BJ (cell line): Measurements from ENCODE around the gene ZMAT5. TPM values are rescaled to one million over a fixed set of nuclear protein-coding genes. Genes with fewer than 3 reads are reported as not detected.

Experiments
- CTCF ChIA-PET: fragments of 350-600 bp; formaldehyde crosslinking; extraction: SDS; loops from one replicate; lab custom pipeline; 2021; ENCODE audit warnings: antibody characterized with exemption, inconsistent platforms; lab: Yijun Ruan, JAX
- POLR2A ChIA-PET: fragments of 300-600 bp; sonication (Branson Sonifier 250); formaldehyde crosslinking; extraction: SDS; loops from one replicate; lab custom pipeline; 2021; ENCODE audit warnings: antibody characterized with exemption; lab: Charles Lee
- DNase-seq: peaks from one replicate; pipeline ENCODE4 v3.0.0-alpha.2; 2011; ENCODE audit warnings: low read depth
- H3K27me3 ChIP-seq: 2 replicates; pipeline ENCODE4 v1.6.0; 2011; ENCODE audit warnings: low read length; ENCODE audit not compliant: control insufficient read depth, insufficient read depth
- H3K36me3 ChIP-seq: 2 replicates; pipeline ENCODE4 v1.5.1; 2011; ENCODE audit warnings: low read length; ENCODE audit not compliant: control insufficient read depth, insufficient read depth
- H3K4me3 ChIP-seq: 2 replicates; pipeline ENCODE4 v1.5.1; 2011; ENCODE audit warnings: low read depth, mild to moderate bottlenecking, control low read depth, low read length
- CTCF ChIP-seq: IDR thresholded peaks from 2 replicates; pipeline ENCODE4 v1.5.1; 2011; ENCODE audit warnings: low read depth, mild to moderate bottlenecking, control low read depth, inconsistent platforms, low read length, moderate library complexity; ENCODE audit not compliant: insufficient read depth
- polyA plus RNA-seq: library from polyadenylated mRNA; depleted of rRNA; stranded (reverse); fragments of >200 nt; gene quantifications from 2 replicates; pipeline ENCODE4 v1.2.3, GENCODE V29; 2011

Gene ZMAT5
- polyA plus RNA-seq, 1 experiment, result 29.0 TPM

DNA sequence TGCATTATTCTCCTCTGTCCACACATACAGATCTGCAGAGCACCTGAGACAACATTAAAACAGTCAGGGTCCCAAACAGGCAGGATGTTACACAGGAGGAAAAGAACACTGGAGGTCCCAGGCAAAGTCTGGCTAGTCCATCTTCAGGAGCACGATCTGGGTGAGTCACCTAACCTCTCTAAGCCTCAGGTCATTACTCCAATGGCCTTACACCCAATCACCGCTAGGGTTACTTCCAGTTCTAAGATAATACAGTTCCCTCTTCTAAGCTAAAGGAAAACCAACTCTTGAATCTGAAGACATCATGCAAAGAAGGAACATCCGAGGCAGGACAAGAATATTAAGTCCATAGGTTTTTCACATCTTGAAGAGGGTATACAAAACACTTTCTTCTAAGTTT lies 46.8 kb upstream of the ZMAT5 start:
- Histone ChIP-seq H3K4me3 (no peak overlapping the region), H3K36me3 (peaks cover 24% of the 10 kb centered on the region), H3K27me3 (no peaks in the 10 kb centered on the region)
- POLR2A ChIA-PET, result no interaction called here
- DNase-seq, result no peak
- no peak for TF ChIP-seq CTCF
- CTCF ChIA-PET, result no interaction called here

- TF ChIP-seq CTCF, result no peak
- ChIA-PET POLR2A (no interaction called here), CTCF (no interaction called here)
- Histone ChIP-seq H3K27me3 (no peaks in the 10 kb centered on the region), H3K4me3 (no peak overlapping the region), H3K36me3 (peaks cover 27% of the 10 kb centered on the region)
- no peak for DNase-seq
These were observed 46.3 kb upstream of the ZMAT5 start for GRCh38 chr22:29813126-29813525.

GRCh38 chr22:29811377-29811776 lies 44.6 kb upstream of the ZMAT5 start:
- ChIA-PET CTCF (interaction anchor here (1.1 kb wide), 1 partner anchor 17 kb away, joined by 3 read pairs; no protein-coding TSS in a partner anchor), POLR2A (no interaction called here)

GRCh38 chr22:29810216-29810615 lies 43.4 kb upstream of the ZMAT5 start:
- TF ChIP-seq CTCF, result no peak
- POLR2A ChIA-PET, result no interaction called here
- H3K36me3 ChIP-seq, result peaks cover 40% of the 10 kb centered on the region
- no peak overlapping the region for H3K4me3 ChIP-seq
- CTCF ChIA-PET, result interaction anchor here (0.6 to 1.1 kb wide), 2 partner anchors 10 to 18 kb away, joined by 3 read pairs; no protein-coding TSS in a partner anchor
- no peak for DNase-seq
- no peaks in the 10 kb centered on the region for H3K27me3 ChIP-seq

More at GRCh38 chr22:29811377-29811776, 44.6 kb upstream of the ZMAT5 start:
- TF ChIP-seq CTCF, result no peak
- H3K27me3 ChIP-seq, result no peaks in the 10 kb centered on the region
- no peak for DNase-seq
- H3K36me3 ChIP-seq, result peaks cover 32% of the 10 kb centered on the region
- H3K4me3 ChIP-seq, result no peak overlapping the region

- no peak for DNase-seq
- POLR2A ChIA-PET, result no interaction called here
- peaks cover 40% of the 10 kb centered on the region for H3K36me3 ChIP-seq
These were observed 39.4 kb upstream of the ZMAT5 start for GRCh38 chr22:29806196-29806595.

More at GRCh38 chr22:29806196-29806595, 39.4 kb upstream of the ZMAT5 start:
- TF ChIP-seq CTCF, result no peak
- Histone ChIP-seq H3K4me3 (no peak overlapping the region), H3K27me3 (no peaks in the 10 kb centered on the region)
- CTCF ChIA-PET, result no interaction called here
